SKM-1 treated with dmso at 0.1 percent for 144 hours (cell line): ENCODE measurements around the gene WDR81.
"Not testable (repeated sequence)": the region's sequence is repeated elsewhere in the genome, so short reads cannot be mapped to it uniquely, and the experiment has no call there.

Experiments
- DNase-seq: peaks from one replicate; lab custom pipeline; 2025; ENCODE audit not compliant: unreplicated experiment; lab: John Stamatoyannopoulos, UW

Gene WDR81

DNA sequence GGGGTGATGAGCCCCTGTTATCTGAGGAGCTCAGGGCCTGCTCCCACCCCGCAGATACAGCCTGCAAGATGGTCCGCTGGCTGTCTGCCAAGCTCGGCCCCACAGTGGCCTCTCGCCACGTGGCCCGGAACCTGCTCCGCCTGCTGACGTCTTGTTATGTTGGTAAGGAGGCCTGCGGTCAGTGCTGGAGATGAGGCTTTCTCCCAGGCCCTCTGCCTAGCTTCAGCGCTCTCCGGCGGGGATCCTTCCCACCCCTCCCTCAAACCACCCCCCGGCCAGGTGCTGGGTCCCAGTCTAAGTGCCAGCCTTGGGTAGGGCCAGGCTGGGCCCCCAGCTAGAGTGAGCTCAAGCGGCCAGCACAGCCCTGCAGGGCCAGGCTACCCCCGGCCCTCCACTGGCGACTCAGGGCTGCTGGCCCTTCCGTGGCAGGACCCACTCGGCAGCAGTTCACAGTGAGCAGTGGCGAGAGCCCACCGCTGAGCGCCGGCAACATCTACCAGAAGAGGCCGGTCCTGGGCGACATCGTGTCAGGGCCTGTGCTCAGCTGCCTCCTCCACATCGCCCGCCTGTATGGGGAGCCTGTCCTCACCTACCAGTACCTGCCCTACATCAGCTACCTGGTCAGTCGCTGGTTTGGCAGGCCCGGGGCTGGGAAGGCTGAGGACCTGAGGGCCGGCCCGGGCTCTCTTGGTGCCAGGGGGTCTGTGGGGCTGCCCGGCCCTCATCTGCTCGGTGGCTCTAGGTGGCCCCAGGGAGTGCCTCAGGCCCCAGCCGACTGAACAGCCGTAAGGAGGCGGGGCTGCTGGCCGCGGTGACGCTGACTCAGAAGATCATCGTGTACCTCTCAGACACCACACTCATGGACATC, 6.1 kb downstream of the WDR81 start:
- DNase-seq: no peak

DNA sequence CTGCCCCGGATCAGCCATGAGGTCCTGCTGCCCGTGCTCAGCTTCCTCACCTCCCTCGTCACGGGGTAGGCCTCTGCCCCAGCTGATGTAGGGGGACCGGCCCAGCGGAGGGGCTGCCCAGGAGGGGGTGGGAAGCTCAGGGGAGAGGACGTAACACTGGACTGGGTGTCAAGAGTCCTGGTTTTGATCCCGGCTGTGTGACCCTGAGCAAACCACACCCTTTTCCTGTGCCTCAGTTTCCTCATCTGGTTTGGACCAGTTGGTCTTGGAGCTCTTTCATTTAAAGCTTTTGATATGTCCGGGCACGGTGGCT, 6.6 kb downstream of the WDR81 start:
- DNase-seq: no peak

DNA sequence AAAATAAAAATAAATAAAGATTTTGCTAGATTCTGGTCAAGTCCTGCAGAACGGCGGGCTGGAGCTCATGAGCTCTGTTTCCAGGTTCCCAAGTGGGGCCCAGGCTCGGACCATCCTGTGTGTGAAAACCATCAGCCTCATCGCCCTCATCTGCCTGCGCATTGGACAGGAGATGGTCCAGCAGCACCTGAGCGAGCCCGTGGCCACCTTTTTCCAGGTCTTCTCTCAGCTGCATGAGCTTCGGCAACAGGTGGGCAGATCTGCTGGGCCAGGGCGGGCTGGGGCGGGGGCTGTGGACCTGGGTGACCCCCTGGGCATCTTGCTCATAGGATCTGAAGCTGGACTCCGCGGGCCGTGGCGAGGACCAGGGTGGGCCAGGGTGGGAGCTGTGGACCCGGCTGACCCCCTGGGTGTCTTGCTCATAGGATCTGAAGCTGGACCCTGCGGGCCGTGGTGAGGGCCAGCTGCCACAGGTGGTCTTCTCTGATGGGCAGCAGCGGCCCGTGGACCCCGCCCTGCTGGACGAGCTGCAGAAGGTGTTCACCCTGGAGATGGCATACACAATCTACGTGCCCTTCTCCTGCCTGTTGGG, 7.8 kb downstream of the WDR81 start:
- no peak for DNase-seq

DNA sequence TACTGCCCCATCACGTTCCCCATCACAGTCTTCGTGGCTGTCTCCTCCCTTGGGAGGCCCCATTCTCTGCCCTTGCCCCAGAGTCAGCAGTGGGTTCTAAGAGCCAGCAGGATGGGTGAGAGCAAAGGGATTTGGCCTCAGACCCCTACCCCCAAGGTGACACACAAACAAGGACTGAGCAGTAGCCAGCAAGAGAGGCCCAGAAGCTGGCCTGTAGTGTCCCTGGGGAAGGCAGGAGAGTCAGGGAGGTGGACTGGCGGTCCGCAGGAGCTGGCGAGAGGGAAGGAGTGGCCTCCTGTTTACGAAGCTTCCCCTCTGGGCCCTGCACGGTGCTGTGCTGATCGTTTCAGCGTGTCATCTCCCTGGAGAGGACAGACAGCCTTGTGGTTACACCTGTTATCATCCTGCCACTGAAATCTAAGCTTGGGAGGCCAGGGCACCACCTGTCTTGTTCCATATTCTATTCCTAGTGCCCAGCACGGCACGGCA, 8.4 kb downstream of the WDR81 start:
- no peak for DNase-seq

DNA sequence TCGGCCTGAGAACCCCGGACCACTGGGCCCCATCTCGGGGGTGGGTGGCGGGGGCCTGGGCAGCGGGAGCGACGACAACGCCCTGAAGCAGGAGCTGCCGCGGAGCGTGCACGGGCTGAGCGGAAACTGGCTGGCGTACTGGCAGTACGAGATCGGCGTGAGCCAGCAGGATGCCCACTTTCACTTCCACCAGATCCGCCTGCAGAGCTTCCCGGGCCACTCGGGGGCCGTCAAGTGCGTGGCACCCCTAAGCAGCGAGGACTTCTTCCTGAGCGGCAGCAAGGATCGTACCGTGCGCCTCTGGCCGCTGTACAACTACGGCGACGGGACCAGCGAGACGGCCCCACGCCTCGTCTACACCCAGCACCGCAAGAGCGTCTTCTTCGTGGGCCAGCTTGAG, 9.3 kb downstream of the WDR81 start:
- no peak for DNase-seq

DNA sequence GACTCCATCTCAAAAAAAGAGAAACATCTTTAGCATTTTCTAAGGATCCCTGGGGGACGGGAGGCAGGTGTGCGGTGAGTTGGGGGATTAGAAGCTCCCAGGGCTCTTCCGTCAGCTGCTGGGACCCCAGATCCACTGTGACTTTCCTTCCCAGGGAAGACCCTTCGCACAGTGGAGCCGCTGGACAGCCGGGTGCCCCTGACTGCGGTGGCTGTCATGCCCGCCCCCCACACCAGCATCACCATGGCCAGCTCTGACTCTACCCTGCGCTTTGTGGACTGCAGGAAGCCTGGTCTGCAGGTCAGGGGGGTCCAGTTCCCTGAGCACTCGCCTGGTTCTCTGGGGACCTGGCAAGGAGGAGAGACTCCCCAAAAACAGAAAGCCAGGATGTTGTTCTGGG, 10.9 kb downstream of the WDR81 start:
- DNase-seq: no peak

DNA sequence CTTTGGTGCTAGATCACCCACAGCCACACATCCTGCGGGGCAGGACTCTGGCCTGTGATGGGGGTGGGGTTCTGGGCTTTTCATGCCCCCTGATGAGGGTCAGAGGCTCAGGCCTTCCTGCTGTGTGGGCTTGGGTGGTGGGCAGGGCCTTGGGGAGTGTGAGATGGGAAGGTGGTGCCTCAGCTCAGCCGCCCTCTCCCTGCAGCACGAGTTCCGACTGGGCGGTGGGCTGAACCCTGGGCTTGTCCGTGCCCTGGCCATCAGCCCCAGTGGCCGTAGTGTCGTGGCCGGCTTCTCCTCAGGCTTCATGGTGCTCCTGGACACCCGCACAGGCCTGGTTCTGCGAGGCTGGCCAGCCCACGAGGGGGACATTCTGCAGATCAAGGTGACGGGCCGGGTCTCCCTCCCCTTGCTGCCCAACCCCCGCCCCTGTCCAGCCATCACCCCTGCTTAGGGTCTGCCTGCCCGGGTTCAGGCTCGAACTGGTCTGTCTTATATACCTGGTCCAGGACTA, 11.4 kb downstream of the WDR81 start:
- no peak for DNase-seq

DNA sequence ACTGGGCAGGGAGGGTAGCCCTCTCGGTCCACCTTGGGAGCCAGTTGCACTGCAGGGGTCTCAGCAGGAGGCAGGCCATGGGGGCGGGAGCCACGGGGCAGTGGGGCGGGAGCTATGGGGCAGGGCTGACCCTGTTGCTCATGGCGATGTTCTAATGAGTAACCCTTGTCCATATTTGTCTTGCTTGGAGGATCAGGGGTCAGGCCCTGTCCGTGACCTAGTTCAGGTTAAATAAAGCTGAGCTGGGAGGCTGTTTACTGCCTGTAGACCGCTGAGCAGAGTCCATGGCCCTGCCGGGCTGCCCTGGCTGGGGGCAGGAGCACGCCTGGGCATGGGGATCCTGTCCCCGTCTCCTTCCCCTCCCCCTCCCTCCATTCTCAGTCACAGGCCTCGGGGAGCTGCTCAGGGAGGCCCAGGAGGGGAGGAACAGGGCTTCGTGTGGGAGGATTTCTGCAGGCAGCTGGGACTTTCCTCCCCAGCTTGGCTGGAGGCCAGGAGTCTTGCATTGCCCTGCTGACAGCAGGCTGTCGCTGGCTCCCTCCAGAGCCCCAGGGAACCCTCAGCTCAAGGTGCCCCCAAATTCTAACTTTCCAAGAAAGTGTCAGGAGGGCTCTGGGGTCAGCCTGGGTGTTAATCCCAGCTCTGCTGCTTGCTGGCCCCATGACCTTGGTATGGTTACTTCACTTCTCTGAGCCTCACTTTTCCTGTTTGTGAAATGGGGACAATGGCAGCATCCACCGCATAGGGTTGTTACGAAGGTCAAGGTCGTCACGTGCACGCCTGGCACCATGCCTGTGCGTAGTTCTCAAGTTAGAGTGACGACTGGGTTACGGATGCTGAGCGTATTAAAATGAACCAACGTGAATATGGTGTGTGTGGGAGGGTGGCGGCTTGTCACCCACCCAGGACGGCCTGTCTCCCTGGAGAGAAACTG, 12.1 kb downstream of the WDR81 start:
- no peak for DNase-seq

DNA sequence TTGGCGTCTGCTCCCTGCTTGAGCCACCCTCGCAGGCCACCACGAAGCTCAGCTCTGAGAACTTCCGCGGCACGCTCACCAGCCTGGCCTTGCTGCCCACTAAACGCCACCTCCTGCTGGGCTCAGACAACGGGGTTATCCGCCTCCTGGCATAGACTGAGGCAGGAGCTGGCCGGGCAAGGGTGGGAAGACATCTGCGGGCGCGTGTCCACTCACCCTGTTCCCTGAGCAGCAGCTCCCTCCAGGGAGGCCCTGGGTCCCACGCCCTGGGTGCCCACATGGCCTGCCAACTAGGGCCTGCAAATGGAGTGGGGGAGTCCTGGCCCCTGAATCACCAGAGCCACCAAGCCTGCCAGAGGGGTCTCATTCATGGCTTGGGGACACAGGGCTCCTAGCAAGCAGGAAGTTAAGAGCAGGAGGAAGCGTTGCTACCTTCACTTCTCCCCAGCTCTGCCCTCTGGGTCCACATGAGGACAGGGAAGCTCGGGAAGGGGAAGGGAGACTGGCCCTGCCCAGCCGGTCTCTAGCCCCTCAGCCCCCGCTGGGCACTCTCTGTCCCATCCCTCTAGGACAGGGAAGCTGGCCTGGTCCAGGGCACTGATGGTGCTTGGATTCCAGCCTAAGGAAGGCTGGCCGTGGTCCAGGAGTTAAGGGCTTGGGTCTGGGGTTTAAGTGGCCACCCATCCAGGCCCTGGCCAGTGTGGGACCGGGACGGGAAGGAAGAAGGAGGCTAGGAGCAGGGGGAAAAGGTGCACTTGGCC, 13.2 kb downstream of the WDR81 start:
- DNase-seq: no peak

DNA sequence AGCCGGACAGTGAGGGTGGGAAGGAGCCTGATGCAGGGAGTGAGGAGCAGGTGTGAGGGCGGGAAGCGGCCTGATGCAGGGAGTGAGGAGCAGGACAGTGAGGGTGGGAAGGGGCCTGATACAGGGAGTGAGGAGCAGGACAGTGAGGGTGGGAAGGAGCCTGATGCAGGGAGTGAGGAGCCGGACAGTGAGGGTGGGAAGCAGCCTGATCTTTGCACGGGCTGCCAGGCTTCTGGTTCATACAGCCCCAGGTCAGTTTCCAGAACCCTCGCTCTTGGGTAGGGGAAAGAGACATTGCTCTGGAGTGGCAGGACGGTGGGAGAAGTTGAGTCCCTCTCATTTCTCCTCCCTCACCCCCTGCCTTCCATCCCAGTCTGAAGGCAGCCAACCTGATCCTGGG, 17.4 kb downstream of the WDR81 start:
- not testable (repeated sequence) for DNase-seq

DNA sequence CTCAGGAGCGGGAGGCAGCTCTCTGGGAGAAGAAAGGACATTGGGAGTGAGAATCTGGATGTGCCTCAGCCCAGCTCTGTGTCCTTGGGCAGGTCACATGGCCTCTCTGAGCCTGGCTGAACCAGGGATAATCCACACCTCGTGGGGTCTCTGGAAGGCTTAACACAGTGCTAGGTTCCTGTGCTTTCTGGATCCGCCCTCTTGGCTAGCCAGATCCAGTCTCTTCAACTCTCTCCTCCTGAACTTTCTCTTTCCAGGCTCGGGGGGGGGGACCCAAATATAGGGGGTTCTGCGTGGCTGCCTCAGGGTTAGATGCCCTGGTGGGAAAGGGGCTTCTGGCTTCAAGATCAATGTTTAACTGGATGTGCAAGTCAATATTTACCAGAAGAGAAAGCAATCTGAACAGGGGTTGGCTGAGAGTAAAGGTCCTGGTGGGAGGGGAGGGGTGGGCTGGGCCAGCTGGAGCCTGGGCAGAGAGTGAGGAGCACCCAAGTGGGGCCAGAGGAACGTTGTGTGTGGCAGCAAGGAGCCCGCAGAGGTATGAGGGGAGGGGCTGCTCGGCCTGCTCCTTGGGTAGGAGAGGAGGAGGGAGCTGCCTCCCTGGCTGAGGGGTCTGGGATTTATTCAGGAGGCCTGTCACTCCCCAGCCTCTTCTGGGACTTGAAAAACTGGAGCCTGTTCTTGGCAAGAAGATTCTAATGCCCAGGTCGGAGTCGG, 18.0 kb downstream of the WDR81 start, which contains the start of gene SERPINF2:
Gene SERPINF2, plus strand, starts transcription at position 501 of the 717 bp plus-strand sequence. CDS start 2,125 bp downstream, outside the sequence.
- no peak for DNase-seq

DNA sequence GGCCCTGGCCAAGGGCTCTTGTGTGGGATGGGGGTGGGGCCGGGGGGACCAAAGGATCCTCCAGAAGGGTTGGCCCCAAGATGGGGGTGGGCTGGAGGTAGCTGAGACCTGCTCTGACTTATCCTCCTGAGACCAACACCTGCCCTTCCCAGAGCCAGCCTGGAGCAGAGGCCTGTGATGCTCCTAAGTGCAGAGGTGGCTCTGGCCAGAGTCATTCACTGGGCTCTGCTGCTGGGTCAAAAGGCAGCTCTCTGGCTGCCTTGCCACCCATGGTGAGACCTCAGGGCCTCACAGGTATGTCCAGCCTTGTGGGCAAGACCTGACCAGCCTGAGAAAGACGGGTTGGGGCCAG, 18.6 kb downstream of the WDR81 start:
- DNase-seq: no peak

DNA sequence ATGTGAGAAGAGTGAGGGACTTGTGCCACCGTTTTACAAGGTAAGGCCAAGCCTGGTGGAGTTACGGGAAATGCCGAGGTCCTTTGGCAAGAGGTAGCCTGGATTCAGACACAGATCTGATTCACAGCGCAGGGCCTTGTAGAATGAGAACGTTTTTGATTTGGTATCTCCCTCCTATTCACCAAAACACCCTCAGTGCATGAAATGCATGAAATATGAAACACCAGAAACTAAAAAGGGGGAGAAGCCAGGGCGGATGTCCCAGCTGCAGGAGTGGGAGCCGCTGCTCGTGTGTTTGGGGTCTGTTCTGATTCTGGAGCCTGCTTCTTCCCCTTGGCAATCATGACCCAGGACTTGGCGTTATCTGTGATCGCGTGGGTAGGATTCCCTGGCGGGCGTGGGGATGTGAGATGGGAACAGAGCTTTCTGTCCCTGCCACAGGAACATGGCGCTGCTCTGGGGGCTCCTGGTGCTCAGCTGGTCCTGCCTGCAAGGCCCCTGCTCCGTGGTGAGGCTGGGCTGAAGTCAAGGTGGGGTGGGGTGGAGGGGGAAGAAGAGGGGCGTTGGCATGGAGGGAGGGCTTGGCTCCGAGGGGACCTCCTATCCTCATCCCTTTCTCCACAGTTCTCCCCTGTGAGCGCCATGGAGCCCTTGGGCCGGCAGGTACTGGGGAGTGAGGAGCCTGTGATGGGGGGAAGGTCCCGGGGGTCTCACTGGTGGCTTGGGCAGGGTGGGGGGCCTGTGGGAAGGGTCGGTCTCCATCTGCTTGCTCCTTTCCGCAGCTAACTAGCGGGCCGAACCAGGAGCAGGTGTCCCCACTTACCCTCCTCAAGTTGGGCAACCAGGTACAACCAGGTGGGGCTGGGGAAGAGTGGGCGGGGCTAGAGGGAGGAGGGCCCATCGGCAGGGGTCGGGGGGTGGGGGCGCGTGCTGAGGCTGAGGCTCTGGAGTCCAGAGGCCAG, 20.3 kb downstream of the WDR81 start:
- DNase-seq: no peak

DNA sequence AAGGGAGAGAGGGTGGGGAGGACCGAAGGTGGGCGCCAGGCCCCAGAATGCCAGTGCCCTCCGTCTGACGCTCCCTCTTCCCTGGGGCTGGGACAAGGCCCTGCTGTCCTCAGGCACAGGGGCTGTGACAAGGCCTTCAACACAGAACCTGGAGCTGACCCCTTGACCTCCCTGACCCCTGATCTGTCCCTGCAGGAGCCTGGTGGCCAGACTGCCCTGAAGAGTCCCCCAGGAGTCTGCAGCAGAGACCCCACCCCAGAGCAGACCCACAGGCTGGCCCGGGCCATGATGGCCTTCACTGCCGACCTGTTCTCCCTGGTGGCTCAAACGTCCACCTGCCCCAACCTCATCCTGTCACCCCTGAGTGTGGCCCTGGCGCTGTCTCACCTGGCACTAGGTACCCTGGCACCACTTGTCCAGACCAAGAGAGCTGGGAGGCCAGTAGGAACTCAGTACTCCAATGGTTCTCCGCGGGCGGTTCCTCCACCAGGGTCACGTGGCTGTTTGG, 21.1 kb downstream of the WDR81 start:
- no peak for DNase-seq

DNA sequence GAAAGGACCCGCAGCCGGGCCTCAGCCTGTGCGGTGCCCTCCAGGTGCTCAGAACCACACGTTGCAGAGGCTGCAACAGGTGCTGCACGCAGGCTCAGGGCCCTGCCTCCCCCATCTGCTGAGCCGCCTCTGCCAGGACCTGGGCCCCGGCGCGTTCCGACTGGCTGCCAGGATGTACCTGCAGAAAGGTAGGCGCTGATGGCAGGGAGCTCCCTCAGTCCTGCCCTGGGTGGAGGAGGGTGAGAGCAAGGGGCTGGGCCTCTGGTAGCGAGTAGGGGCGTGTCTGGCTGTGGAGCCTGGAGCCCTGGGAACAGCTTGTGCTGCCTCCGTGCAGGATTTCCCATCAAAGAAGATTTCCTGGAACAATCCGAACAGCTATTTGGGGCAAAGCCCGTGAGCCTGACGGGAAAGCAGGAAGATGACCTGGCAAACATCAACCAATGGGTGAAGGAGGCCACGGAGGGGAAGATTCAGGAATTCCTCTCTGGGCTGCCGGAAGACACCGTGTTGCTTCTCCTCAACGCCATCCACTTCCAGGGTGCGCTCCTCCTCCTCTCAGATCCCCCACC, 22.6 kb downstream of the WDR81 start:
- no peak for DNase-seq

DNA sequence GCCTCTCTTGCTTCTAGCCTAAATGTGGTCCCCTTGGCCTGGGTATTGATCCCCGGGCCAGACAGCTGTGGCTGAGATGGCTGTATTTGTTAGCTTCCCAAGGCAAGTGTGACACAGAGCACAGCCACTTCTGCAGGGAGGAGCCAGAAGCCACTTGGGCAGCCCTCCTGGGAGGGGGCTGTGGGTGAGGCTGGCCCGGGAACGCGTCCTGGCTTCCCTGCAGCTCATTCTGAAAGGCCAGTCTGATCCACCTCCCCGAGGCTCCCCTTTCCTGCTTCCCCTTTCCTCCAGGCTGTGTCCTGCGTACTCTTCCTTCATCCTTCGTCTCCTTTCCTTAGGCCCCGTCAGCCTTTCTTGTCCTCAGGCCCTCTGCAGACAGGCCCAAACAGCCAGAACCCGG, 26.1 kb downstream of the WDR81 start:
- no peak for DNase-seq

DNA sequence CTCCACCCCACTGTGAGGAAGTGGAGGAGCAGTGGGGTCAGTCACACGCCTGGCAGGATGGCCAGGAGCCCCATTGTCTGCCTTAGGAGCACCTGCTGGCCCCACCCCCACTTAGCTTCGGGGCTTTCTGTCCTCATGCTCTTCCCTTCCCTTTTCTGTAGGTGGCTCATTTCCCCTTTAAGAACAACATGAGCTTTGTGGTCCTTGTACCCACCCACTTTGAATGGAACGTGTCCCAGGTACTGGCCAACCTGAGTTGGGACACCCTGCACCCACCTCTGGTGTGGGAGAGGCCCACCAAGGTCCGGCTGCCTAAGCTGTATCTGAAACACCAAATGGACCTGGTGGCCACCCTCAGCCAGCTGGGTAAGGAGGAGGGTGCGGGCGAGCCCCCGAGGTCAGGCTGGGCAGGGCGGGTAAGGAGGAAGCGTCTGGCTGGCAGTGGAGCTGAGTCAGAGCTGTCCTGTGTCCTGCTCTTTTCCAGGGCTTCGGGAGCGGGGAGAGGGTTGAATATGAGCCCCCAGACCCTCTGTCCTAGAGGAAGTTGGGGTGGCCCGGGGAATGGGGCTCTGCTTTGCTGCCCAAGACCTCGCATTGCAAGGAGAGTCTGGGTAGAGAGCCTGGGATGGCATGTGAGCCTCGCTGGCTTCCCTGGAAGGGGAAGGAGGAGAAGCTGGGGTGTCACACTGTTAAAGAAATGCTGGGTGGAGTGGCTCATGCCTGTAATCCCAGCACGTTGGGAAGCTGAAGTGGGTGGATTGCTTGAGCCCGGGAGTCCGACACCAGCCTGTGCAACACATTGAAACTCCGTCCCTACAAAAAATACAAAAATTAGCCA, 28.1 kb downstream of the WDR81 start:
- DNase-seq: peak; percentile 35
